Adrenal gland (tissue), 12 donors: ENCODE measurements around the gene AKNAD1. TPM values are rescaled to one million over a fixed set of nuclear protein-coding genes. Genes with fewer than 3 reads are reported as not detected.
A peak's percentile ranks its signal among the peaks of the same experiment; 100 is the strongest.

Source experiments
- DNase-seq, 7 donors: peaks; one replicate each; pipeline ENCODE4 v3.0.0-alpha.2; 2019 to 2020
- H3K27ac ChIP-seq, 5 donors: fragments of 200-600 bp; sonication (generic) in 4 of 5; 1 replicate in 3 of 5; 2 replicates in 2 of 5; pipeline versions ENCODE4 v1.5.1 to v1.8.0; 2016 to 2020; ENCODE audit warnings: mild to moderate bottlenecking in 1 of 5
- H3K27me3 ChIP-seq: fragments of 200-600 bp; 2 replicates; pipeline ENCODE4 v1.8.0; 2021
- H3K36me3 ChIP-seq, 2 donors: fragments of 200-600 bp; replicated peaks in 1 of 2; 1 replicate in 1 of 2; 2 replicates in 1 of 2; pipeline versions ENCODE4 v1.5.1 to v1.8.0; 2018 to 2022
- H3K4me1 ChIP-seq, 2 donors: fragments of 200-600 bp; replicated peaks in 1 of 2; 1 replicate in 1 of 2; 2 replicates in 1 of 2; pipeline versions ENCODE4 v1.5.1 to v1.8.0; 2018 to 2021
- H3K4me3 ChIP-seq, 4 donors: fragments of 200-600 bp; sonication (generic) in 3 of 4; one replicate each; pipeline ENCODE4 v1.5.1; 2016 to 2018
- H3K9me3 ChIP-seq, 3 donors: fragments of 200-600 bp; sonication (generic) in 1 of 3; replicated peaks in 1 of 3; 1 replicate in 2 of 3; 2 replicates in 1 of 3; pipeline versions ENCODE4 v1.5.1 to v1.8.0; 2016 to 2021
- CTCF ChIP-seq, 6 experiments: fragments of 450-650 bp in 4 of 6; fragments of 200-600 bp in 2 of 6; sonication (generic) in 1 of 6; IDR thresholded peaks; 1 replicate in 5 of 6; 2 replicates in 1 of 6; pipeline versions ENCODE4 v1.5.1 to v1.8.0; 2016 to 2021; ENCODE audit warnings: antibody characterized with exemption in 6 of 6, mild to moderate bottlenecking in 2 of 6, moderate library complexity in 1 of 6
- POLR2A ChIP-seq, 2 donors: fragments of 450-650 bp; IDR thresholded peaks; one replicate each; pipeline ENCODE4 v1.6.1; 2017; ENCODE audit warnings: antibody characterized with exemption in 2 of 2, mild to moderate bottlenecking in 2 of 2, moderate library complexity in 1 of 2
- WGBS, 4 donors: extraction: QIAGEN DNeasy Blood & Tissue Kit in 2 of 4; methylation state at CpG; one replicate each; pipeline versions ENCODE4 v1.1.5 to v1.1.7; 2013 to 2017; 5-methylcytosine and 5-hydroxymethylcytosine counted together
- intact Hi-C, 2 donors: fragments of 100-400 bp; cut with DNase I; formaldehyde crosslinking; loops; one replicate each; pipeline versions ENCODE4 v1.14.1 to v1.15.0; 2022 to 2023
- polyA plus RNA-seq, 3 donors: library from polyadenylated mRNA; stranded (reverse); fragments of 200-250 nt in 2 of 3; fragments of 350-450 nt in 1 of 3; fragmentation: Illumina TruSeq in 1 of 3; extraction: RNeasy Lipid Tissue Mini Kit (QIAGEN cat#74804) in 1 of 3; gene quantifications; one replicate each; pipeline ENCODE4 v1.2.3, GENCODE V29; 2013 to 2014
- total RNA-seq, 9 donors: library from RNA; depleted of rRNA in 4 of 9; stranded (reverse); fragments of >200 nt in 4 of 9; fragments of 120-200 nt in 1 of 9; fragmentation: NEBNext Ultra II Directional in 1 of 9; extraction: Animal tissue kit (Norgen Biotek cat#: 25700) in 1 of 9; gene quantifications; one replicate each; pipeline versions ENCODE4 v1.1.0 to v1.2.4, GENCODE V29; 2013 to 2023
- donor health status: healthy with polysubstance abuse.
- donor health status: Bipolar disorder and iron deficiency.
- donor health status: DM: yes; HTN: yes; CAD: no.
- donor health status: DM: no; HTN: no; CAD: no.
- donor health status: DM: no; HTN: no; CAD: no.
- donor health status: DM: yes; HTN: yes; CAD: no.

The AKNAD1 gene
- total and polyA plus RNA-seq, 12 donors, result 0.35 to 8.5 (median 1.4) TPM; not detected in 3

- peak; percentile 71 to 92 (median 83) for DNase-seq
- intact Hi-C loops, result no loop called here
- no peak for TF ChIP-seq CTCF (IDR thresholded peaks at IDR 0.05)
- TF ChIP-seq POLR2A (IDR thresholded peaks at IDR 0.05), result peak in 1 of 2 donors; percentile 46
- peak overlapping the region in 2 of 4 donors; percentile 8 to 48 for H3K4me3 ChIP-seq
- H3K9me3 ChIP-seq, result no peaks in the 10 kb centered on the region
- H3K4me1 ChIP-seq, result peaks cover 4 to 21% of the 10 kb centered on the region in 2 donors
- 14 to 17% (median 16%) methylated on average over 12 of the region's 12 CpGs for WGBS, 4 donors
- H3K36me3 ChIP-seq, result no peaks in the 10 kb centered on the region
- H3K27ac ChIP-seq, result peak overlapping the region; percentile 18 to 91 (median 79)
- H3K27me3 ChIP-seq, result no peaks in the 10 kb centered on the region
Measured at GRCh38 chr1:108816049-108816893, 40.6 kb downstream of the AKNAD1 start.

GRCh38 chr1:108815566-108815965, 41.3 kb downstream of the AKNAD1 start:
- no peak for TF ChIP-seq CTCF (IDR thresholded peaks at IDR 0.05)
- no peak for TF ChIP-seq POLR2A (IDR thresholded peaks at IDR 0.05)
- no peaks in the 10 kb centered on the region for H3K36me3 ChIP-seq
- no peaks in the 10 kb centered on the region for H3K9me3 ChIP-seq
- intact Hi-C loops, result no loop called here
- peak overlapping the region in 1 of 4 donors; percentile 48 for H3K4me3 ChIP-seq
- no peaks in the 10 kb centered on the region for H3K27me3 ChIP-seq
- peaks cover 4 to 21% of the 10 kb centered on the region in 2 donors for H3K4me1 ChIP-seq
- DNase-seq, result no peak
- H3K27ac ChIP-seq, result peak overlapping the region in 3 of 5 donors; percentile 35 to 91 (median 76)

GRCh38 chr1:108814343-108815125, 42.4 kb downstream of the AKNAD1 start:
- 66 to 75% (median 70%) methylated on average over 4 of the region's 4 CpGs for WGBS, 4 donors
- TF ChIP-seq CTCF (IDR thresholded peaks at IDR 0.05) (no peak), POLR2A (IDR thresholded peaks at IDR 0.05) (no peak)
- Histone ChIP-seq H3K27me3 (no peaks in the 10 kb centered on the region), H3K4me1 (peaks cover 4 to 21% of the 10 kb centered on the region in 2 donors), H3K36me3 (no peaks in the 10 kb centered on the region), H3K4me3 (no peak overlapping the region), H3K9me3 (no peaks in the 10 kb centered on the region), H3K27ac (peak overlapping the region in 1 of 5 donors; percentile 91)
- no peak for DNase-seq
- intact Hi-C loops, result no loop called here

GRCh38 chr1:108813326-108813725, 43.6 kb downstream of the AKNAD1 start:
- no peak for TF ChIP-seq CTCF (IDR thresholded peaks at IDR 0.05)
- no peak for TF ChIP-seq POLR2A (IDR thresholded peaks at IDR 0.05)
- intact Hi-C loops, result no loop called here
- no peaks in the 10 kb centered on the region for H3K27me3 ChIP-seq
- WGBS, 4 donors, result 84 to 94% (median 87%) methylated on average over 2 of the region's 2 CpGs
- no peak for DNase-seq
- no peak overlapping the region for H3K27ac ChIP-seq
- H3K36me3 ChIP-seq, result peaks cover 0 to 3% of the 10 kb centered on the region in 2 donors
- H3K9me3 ChIP-seq, result no peaks in the 10 kb centered on the region
- peaks cover 4 to 21% of the 10 kb centered on the region in 2 donors for H3K4me1 ChIP-seq
- no peak overlapping the region for H3K4me3 ChIP-seq
